ENCODE results near the gene ANK2.
"Not testable (repeated sequence)": the region's sequence is repeated elsewhere in the genome, so short reads cannot be mapped to it uniquely, and the experiment has no call there.

The ANK2 gene

DNA sequence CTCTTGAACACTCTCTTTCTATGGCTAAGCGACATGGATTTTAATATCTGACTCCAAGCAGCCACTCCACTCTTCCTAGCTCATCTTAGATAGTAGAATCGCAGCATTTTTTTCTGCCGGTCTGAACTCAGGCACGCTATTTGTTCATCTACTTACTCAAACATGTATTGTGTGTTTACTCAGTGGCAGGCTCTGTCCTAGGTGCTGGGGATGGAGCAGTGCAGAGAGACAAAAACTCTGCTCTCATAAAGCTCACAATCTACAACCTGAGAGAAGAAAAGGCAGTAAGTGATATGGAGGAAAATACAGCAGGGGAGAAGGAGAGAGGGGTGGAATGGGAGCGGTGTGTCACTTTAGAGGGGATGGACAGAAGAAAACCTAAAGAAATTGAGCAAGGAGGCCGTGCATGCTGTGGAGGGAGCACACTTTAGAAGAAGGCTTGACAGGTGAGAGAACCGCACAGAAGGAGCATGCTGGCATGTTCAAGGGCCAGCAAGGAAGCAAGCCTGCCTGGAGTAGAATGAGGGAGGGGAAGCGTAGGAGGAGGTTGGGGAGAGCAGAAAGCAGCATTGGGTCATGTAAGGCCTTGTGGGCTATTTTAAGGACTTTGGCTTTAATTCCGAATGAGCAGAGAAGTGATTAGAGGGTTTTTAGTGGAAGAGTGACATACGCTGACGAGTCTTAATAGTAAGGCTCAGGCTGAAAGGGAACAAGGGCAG, 132.0 kb downstream of the ANK2 start:
- DNase-seq (ENCODE audit: low read depth, low spot score), result no peak
- in situ Hi-C loops (cut with HindIII; ENCODE audit: low sequenced_read_pairs), result no loop called here
- H3K4me3 ChIP-seq (ENCODE audit: low read depth, low read length), result no peak overlapping the region
- TF ChIP-seq, protein P1, sequence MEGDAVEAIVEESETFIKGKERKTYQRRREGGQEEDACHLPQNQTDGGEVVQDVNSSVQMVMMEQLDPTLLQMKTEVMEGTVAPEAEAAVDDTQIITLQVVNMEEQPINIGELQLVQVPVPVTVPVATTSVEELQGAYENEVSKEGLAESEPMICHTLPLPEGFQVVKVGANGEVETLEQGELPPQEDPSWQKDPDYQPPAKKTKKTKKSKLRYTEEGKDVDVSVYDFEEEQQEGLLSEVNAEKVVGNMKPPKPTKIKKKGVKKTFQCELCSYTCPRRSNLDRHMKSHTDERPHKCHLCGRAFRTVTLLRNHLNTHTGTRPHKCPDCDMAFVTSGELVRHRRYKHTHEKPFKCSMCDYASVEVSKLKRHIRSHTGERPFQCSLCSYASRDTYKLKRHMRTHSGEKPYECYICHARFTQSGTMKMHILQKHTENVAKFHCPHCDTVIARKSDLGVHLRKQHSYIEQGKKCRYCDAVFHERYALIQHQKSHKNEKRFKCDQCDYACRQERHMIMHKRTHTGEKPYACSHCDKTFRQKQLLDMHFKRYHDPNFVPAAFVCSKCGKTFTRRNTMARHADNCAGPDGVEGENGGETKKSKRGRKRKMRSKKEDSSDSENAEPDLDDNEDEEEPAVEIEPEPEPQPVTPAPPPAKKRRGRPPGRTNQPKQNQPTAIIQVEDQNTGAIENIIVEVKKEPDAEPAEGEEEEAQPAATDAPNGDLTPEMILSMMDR (IDR thresholded peaks at IDR 0.05; ENCODE audit: low read depth, low read length), result no peak

DNA sequence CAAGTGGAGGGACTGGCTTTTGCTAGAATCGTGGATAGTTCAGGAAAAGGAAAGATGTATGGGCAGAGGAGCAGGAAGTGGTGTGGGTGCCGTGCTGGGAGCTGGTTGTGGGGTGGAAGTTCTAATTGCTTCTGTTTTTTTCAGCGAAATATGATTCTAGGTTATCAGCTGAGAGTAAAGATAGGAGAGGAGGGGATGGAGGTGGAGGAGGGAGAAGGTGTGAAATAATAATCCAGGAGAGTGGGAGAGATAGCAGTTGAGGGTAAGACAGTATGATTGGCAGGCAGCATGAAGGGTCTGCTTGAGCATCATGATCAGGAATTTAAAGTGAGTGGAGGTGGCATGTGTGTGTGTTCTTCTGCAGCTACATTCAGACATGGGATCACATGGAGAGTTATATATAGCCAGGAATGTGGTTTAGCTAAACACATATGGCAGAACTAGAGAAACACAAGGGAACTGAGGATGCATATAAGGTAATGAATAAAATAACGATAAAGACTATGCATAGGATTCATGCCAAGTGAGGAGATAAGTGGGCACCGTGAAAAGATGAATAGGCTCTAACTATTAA, 133.7 kb downstream of the ANK2 start:
- H3K4me3 ChIP-seq (ENCODE audit: low read depth, low read length), result no peak overlapping the region
- no peak for DNase-seq (ENCODE audit: low read depth, low spot score)
- in situ Hi-C loops (cut with HindIII; ENCODE audit: low sequenced_read_pairs), result no loop called here
- TF ChIP-seq, protein P1 (IDR thresholded peaks at IDR 0.05; ENCODE audit: low read depth, low read length), result no peak

DNA sequence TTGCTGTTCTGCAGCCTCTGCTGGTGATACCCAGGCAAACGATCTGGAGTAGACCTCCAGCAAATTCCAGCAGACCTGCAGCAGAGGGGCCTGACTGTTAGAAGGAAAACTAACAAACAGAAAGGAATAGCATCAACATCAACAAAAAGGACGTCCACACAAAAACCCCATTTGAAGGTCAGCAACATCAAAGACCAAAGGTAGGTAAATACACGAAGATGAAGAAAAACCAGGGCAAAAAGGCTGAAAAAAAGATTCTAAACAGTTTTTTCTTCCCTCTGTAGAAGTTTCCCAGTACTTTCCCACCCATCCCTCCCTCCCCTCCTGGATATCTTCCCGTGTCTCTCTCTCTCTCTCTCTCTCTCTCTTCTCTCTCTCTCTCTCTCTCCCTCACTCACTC, 136.8 kb downstream of the ANK2 start:
- in situ Hi-C loops (cut with HindIII; ENCODE audit: low sequenced_read_pairs), result not testable (repeated sequence)

DNA sequence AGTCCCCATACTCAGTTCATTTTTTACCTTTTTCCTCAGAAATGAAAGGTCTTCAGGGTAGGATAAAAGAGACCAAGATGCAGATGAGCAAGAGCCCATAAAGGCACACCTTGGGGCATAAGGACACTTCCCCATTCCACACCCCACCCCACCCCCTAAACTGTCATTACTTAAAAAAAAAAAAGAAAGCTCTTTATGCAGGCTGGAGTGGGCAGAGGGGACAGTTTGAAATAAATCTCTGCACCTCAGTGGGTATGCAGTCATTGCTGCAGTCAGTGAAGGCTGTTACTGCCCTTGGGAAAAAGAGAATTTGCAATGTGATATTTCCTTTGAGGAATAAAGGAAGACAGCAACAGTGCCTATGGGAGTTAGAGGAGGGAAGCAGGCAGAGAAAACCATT, 137.5 kb downstream of the ANK2 start:
- in situ Hi-C loops (cut with HindIII; ENCODE audit: low sequenced_read_pairs), result no loop called here
- no peak overlapping the region for H3K4me3 ChIP-seq (ENCODE audit: low read depth, low read length)
- DNase-seq (ENCODE audit: low read depth, low spot score), result no peak
- TF ChIP-seq, protein P1 (IDR thresholded peaks at IDR 0.05; ENCODE audit: low read depth, low read length), result no peak

More for the DNA sequence above, 136.8 kb downstream of the ANK2 start:
- DNase-seq (ENCODE audit: low read depth, low spot score); H3K4me3 ChIP-seq (ENCODE audit: low read depth, low read length): not testable (repeated sequence)

DNA sequence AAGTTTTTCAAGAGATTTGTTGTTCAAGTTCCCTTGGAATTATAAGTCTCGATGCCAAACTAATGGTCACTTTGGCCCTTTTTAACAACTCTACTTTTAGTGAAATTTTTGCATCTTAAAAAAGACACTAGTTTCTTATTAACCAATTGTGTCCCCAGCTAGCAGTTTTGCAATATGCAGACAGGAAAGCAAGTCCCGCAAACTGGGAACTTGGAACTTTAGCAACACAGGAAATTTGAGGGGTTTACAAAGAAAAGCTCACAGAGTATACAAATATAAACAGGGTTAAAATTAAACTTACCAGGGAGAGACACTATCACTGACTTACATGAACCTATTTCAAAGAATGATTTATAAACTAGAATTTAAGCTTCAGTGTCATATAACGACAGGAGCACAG, 137.9 kb downstream of the ANK2 start:
- no peak overlapping the region for H3K4me3 ChIP-seq (ENCODE audit: low read depth, low read length)
- no peak for DNase-seq (ENCODE audit: low read depth, low spot score)
- TF ChIP-seq, protein P1 (IDR thresholded peaks at IDR 0.05; ENCODE audit: low read depth, low read length), result no peak
- in situ Hi-C loops (cut with HindIII; ENCODE audit: low sequenced_read_pairs), result no loop called here

DNA sequence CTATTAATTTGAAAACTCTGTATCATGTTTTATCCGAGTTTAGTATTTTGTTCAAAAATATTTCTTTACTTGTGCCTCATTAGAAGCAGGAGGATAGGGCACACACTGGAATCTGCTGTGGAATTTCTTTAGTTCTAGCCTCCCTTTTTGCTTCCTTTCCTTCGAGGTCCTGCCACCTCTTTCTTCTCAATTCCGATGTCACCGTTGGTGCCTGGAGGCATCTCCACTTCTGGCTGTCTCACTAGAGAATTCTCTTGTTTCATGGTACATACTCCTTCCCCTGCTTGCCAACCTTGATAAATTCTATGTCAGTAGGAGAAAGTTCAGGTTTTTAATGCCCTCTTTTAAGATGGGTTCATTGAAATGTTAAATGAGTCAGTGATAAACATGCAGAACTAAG, 140.1 kb downstream of the ANK2 start:
- H3K4me3 ChIP-seq (ENCODE audit: low read depth, low read length), result no peak overlapping the region
- DNase-seq (ENCODE audit: low read depth, low spot score), result no peak
- TF ChIP-seq, protein P1 (IDR thresholded peaks at IDR 0.05; ENCODE audit: low read depth, low read length), result no peak
- in situ Hi-C loops (cut with HindIII; ENCODE audit: low sequenced_read_pairs), result no loop called here

DNA sequence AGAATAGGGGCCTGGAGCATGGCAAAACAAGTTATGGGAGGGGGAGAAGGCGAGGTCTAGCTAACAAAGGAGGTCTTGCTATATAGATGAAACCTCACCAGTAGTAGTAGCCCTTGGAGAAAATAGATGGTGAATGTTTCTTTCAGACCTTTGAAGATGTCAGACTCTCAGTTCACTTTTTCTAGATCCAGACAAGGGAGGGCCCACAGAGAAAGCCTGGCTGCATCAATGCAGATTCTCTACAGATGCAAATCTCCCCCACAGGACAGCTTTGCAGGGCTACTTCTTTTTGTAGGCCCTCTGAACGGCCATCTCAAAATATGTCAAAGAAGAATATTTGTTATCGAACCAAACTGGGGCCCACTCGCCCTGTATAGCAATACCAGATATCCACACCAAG, 159.7 kb downstream of the ANK2 start:
- in situ Hi-C loops (cut with HindIII; ENCODE audit: low sequenced_read_pairs), result no loop called here
- H3K4me3 ChIP-seq (ENCODE audit: low read depth, low read length), result no peak overlapping the region
- TF ChIP-seq, protein P1 (IDR thresholded peaks at IDR 0.05; ENCODE audit: low read depth, low read length), result no peak
- DNase-seq (ENCODE audit: low read depth, low spot score), result no peak
